GM12875 (cell line): ENCODE results near the gene NOA1.
A peak's percentile ranks its signal among the peaks of the same experiment; 100 is the strongest.

Experiments used
- H3K4me3 ChIP-seq: one replicate; pipeline ENCODE4 v1.5.1; 2011; ENCODE audit warnings: low read depth, low read length, control low read depth
- CTCF ChIP-seq: IDR thresholded peaks from 2 replicates; pipeline ENCODE4 v1.5.1; 2011; ENCODE audit warnings: low read depth, mild to moderate bottlenecking, control low read depth, inconsistent platforms, low read length, moderate library complexity, borderline replicate concordance; ENCODE audit not compliant: insufficient read depth

Gene NOA1

DNA sequence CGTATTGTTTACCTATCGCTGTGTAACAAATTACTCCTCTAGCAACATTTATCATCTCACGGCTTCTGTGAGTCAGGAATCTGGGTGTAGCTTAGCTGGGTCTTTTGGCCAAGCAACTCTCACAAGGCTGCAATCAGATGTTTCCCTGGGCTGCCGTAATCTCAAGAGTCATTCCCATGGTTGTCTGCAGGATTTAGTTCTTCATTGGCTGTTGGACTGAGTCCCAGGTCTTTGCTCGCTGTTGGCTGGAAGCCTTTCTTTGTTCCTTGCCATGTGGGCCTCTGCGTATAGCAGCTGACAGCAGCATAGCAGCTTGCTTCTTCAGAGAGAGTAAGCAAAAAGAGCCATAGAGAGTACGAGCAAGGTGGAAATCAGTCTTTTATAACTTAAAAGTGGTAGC, 18.1 kb upstream of the NOA1 start:
- no peak for TF ChIP-seq CTCF
- no peak overlapping the region for H3K4me3 ChIP-seq

DNA sequence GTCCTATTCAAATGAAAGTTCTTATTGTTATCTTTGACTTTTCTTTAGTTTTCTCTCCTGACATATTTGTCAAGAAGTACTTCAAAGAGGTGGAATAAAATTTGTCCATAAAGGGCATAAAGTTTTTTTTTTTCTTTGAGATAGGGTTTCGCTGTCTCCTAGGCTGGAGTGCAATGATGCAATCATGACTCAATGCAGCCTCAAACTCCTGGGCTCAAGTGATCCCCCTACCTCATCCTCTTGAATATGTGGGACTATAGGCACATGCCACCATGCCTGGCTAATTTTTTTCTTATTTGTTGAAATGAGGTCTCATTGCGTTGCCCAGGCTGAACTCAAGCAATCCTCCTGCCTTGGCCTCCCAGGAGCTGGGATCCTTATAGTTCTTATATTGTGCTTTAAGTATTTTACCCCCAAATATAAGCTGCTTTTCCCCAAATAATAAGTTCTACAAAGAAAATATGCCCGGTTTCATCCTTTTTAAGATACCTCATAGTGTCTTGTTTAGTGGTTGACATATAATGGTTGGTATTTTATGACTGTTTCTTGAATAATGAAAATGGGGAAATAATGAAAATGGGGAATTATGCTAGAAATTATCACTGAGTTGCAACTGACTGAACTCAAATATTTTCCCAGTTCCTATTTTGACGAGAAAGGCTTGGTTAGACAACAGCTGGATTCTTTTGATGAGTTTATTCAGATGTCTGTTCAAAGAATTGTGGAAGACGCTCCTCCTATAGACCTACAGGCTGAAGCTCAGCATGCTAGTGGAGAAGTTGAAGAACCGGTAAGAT, 12.9 kb upstream of the NOA1 start:
- no peak for TF ChIP-seq CTCF

GRCh38 chr4:56986952-56987351, 9.5 kb upstream of the NOA1 start:
- TF ChIP-seq CTCF, result no peak
- no peak overlapping the region for H3K4me3 ChIP-seq

More for the DNA sequence above, 12.9 kb upstream of the NOA1 start:
- H3K4me3 ChIP-seq, result no peak overlapping the region

- no peak for TF ChIP-seq CTCF
Observed at GRCh38 chr4:56986192-56986591, 8.8 kb upstream of the NOA1 start.

GRCh38 chr4:56981795-56982201, 4.4 kb upstream of the NOA1 start:
- TF ChIP-seq CTCF, result no peak
- H3K4me3 ChIP-seq, result no peak overlapping the region

More at GRCh38 chr4:56986192-56986591, 8.8 kb upstream of the NOA1 start:
- H3K4me3 ChIP-seq, result no peak overlapping the region

- TF ChIP-seq CTCF, result no peak
- H3K4me3 ChIP-seq, result peak overlapping the region; percentile 95
Observed at GRCh38 chr4:56979421-56980072, 2.1 kb upstream of the NOA1 start.
